GM18868 (cell line): ENCODE results near the gene SCLY.
A peak's percentile ranks its signal among the peaks of the same experiment; 100 is the strongest.
"Not testable (repeated sequence)": the region's sequence is repeated elsewhere in the genome, so short reads cannot be mapped to it uniquely, and the experiment has no call there.

Experiments
- ATAC-seq: cut with Tn5 transposase; IDR thresholded peaks from one replicate; pipeline ENCODE4 v1.9.1; 2021; ENCODE audit warnings: mild to moderate bottlenecking, moderate library complexity; ENCODE audit not compliant: unreplicated experiment

The SCLY gene

DNA sequence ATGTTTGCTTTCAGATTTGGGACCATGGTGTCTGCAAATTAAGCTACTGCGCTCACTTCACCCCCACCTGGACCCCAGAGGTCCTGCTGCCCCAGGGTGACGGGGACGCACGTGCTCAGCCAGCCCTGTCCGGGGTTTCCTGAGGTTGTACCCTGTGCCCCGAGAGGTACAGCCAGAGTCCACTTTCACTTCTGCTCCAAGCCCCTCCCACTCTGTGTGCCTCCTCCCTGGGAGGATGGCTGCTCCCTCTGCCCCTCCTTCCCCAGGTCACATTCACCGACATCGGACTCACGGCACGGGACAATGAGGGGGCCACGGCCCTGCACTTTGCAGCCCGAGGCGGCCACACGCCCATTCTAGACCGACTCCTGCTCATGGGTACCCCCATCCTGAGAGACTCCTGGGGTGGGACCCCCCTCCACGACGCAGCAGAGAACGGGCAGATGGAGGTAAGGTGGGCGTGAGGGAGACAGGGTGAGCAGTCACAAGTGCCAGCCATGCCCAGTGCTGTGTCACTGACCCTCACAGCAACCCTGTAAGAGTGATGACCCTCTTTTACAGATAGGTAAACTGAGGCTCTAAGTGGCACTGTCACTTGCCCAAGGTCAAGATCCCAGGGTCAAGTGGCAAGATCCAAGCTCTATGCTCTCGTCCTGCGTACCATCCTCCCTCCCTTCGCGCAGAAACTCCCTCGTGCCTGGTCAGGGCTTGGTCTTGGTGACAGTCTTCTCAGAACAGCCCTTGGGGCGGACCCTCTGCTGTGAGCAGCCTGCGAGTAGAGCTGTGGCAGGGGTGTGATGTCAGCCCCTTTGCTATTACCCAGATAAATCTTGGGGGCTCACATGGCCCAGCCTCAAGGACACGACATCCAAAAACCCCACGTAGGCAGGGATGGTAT, 47.0 kb downstream of the SCLY start:
- ATAC-seq, result peak; percentile 75

DNA sequence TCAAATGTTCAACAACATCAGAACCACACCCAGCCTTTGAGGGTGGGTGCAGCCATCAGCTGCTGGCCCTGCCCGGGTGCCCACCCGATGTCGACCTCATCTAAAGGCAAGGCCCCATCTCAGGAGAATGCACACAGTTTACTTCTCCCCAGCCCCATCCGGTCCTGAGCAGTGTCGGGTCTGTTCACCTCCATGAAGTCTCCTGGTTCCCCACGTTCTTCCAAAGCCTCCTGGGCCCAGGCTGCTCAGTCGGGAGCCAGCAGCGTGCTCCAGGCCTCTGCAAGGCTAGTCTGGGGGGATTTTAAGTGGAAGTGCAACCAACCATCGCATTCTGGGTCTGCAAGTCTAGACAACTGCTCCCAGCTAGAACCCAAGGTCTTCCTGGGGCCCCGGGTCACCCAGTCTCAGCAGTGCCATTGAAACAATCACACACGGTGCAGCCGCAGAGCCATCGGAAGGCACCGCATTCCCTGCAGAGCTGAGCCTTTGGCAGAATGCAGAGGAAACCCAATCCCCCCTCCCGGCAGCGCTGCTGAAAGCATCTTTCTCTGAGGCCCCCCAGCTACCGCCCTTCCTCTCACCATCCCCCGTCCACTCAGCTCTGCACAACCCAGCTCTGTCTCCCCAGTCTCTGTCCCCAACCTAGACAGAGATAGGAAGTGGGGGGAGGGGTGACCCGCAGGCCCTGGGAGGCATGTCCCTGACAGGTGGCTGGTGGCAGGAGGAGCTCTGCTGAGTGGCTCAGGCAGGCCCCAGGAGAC, 47.8 kb downstream of the SCLY start:
- ATAC-seq, result peak; percentile 41

DNA sequence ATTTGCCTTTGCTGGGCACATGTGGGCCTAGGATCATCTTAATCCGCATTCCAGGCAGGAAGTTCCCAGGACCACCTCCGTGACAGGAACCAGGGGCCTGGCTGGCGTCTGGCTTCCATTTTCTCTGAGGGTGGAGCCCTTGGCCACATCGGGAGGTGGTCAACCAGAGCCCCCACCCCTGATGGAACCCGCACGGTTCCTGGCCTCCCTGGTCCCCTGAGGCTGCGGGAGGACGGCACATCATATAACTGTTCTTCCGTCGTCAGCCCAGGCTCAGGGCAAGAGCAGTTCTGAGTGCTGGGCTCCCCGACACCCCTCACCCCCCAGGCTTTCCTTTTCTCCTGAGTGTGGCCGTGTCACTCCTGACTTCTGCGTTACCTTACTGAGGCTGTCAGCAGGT, 52.8 kb downstream of the SCLY start:
- ATAC-seq, result no peak

DNA sequence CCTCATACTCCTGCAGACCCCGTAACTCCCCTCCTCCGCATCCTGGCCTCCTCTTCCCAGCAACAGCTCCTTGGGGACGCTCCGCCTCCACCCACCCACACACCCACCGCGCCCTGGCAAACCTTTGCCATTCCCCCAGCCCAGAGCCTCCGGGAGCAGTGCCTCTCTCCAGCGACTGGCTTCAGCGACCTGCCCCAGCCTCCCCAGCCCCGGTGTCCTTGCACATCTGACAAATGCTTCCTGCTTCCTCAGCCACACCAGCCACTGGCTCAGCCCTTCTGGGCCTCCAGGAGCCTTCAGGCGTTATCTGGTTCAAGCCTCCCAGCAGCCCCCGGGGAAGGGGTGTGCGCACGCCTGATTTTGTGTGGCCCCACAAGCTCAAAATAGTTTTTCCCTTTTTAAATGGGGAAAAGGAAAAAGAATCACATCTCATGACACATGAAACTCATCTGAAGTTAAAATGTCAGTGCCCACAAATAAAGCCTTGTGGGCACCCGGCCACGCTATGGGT, 53.6 kb downstream of the SCLY start:
- no peak for ATAC-seq

DNA sequence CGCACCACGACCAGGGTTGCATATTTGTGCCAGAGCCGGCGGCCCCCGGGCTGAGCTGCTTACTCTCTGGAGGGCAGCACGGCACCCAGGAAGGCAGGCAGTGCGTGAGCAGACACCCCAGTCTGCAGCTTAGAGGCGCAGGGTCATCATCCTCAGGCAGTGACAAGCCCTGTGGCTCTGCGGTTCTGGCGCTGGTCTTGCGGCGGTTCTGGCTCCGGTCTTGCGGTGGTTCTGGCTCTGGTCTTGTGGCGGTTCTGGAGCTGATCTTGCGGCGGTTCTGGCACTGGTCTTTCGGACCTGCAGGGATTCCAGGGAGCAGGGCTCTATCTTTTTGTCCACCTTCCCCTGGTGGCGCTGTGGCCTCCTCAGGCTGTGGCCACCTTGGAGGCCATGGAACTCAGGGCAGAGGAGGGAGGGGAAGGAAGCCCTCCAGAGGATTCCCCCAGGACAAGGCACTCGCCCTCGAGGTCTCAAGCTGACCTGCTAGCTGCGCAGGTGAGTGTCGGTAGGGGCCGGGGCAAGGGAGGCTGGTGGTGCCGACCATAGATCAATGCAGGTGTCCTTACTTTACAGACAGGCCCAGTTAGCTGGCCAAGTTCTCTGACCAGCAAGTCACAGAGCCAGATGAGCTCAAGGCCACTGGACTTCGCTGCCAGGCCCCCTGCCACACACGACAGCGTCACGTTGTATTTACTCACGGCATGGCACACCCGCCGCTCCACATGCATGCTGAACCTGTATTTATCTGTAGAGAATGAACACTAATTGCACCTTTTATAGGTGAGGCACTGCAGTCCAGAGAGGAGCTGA, 54.3 kb downstream of the SCLY start:
- no peak for ATAC-seq

DNA sequence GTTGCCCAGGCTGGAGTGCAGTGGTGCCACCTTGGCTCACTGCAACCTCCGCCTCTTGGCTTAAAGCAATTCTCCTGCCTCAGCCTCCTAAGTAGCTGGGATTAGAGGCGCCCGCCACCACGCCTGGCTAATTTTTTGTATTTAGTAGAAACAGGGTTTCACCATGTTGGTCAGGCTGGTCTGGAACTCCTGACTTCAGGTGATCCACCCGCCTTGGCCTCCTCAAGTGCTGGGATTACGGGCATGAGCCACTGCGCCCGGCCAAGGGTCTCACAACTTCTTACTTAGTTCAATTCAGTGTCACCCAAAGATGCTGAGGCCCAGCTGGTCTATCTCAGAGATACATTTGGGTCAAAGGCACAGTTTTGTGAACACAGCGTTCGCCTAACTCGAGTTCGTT, 54.9 kb downstream of the SCLY start:
- not testable (repeated sequence) for ATAC-seq

DNA sequence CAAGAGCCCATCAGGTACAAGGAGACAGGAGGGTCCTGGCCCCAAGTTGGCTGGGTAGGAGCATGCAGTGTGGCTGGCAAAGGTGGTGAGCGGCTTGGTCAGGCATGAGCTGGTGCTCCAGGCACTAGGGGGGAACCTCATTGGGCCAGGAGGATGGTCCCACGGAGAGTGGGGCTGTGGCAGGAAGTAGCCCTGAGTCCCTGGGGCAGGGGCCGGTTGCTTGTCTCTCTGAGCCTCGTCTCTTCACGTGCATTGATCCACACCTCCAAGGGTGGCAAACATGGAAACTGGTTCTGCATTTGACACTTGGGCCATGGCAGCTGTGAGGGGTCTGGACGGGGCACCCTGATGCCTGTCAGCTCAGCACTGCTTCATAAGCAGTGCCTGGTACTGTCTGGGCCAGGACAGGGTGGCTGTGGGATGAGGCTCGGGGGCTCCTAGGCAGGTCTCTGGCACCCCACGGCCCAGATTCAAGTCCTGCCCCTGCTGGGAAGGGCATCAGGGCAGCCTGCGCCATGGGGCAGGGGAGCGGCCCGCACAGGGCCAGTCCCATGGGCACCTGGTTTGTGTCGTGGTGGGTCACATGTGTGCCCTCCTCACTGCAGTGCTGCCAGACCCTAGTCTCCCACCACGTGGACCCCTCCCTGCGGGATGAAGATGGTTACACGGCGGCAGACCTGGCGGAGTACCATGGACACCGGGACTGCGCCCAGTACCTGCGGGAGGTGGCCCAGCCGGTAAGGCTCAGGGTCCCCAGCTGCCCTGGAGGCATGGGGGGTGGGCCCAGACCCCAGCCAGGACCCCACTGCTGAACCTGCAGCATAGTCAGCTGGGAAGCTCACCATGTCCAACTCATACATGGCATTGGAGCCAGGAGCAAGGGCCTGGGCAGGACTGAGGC, 55.7 kb downstream of the SCLY start:
- no peak for ATAC-seq

DNA sequence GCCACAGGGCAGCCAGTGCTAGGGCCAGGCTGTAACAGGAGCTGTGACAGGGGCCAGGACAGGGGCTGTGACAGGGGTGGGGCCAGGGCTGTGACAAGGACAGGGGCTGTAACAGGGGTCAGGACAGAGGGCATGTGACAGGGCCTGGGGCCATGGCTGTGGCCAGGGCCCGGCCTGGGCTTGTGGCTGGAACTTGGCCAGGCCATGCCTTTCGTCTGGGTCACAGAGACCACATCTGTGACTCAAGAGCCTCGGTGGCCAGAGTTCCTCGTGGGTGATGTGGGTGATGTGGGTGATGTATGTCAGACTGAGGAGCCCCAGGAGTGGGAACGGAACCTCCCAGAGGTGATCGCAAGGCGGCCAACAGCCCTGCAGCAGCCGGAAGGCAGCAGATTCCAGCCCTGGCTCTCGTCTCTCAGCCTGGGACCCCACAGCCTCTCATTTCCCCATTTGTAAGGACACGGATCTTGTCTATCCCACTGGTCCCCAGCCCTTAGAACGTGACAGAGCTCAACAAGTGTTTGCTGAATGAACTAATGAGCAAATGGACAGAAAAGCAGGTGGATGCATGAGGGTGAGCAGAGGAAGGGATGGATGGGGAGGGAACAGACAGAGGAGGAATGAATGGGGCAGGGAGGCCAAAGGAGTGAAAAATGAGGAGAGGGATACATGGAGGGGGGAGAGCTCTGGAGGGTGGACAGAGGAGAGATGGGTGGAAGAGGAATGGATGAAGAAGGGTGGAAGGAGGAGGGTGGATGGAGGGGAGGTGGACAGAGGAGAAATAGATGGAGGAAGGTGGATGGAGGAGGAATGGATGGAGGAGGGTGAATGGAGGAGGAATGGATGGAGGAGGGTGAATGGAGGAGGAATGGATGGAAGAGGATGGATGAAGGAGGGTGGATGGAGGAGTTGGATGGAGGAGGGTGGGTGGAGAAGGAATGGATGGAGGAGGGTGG, 56.7 kb downstream of the SCLY start:
- ATAC-seq, result no peak

DNA sequence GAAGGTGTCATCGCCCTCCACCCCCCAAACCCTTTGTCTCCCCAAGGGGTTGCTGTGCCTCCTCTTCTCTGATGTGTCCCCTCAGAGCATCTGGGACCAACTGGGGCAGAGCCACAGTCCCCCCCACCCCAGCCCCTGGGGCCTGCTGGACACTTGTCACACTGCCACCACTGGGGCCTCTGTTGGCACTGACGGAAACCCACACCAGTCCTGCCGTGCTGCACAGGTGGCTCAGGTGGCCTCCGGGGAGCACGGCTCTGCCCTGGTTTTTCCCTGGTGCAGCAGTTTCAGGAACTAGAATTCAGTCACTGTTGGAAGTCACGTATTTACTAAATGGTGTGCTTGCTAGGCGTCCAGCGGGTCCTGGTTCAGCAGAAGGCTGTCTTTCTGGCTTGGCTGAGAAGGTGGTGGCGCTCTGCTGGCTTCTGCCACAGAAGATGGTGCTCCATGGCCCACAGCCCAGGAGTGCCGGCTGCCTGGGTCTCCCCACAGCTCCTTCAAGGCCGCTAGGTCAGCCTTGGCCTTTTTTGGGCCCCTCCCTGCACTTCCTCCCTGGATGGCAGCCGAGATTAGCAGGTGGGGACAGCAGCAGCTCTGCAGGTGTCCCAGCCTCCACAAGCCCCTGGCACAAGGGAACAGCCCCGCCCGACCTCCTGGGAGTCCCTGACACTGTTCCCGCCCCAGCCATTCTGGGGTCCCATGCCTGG, 59.1 kb downstream of the SCLY start:
- peak; percentile 53 for ATAC-seq

DNA sequence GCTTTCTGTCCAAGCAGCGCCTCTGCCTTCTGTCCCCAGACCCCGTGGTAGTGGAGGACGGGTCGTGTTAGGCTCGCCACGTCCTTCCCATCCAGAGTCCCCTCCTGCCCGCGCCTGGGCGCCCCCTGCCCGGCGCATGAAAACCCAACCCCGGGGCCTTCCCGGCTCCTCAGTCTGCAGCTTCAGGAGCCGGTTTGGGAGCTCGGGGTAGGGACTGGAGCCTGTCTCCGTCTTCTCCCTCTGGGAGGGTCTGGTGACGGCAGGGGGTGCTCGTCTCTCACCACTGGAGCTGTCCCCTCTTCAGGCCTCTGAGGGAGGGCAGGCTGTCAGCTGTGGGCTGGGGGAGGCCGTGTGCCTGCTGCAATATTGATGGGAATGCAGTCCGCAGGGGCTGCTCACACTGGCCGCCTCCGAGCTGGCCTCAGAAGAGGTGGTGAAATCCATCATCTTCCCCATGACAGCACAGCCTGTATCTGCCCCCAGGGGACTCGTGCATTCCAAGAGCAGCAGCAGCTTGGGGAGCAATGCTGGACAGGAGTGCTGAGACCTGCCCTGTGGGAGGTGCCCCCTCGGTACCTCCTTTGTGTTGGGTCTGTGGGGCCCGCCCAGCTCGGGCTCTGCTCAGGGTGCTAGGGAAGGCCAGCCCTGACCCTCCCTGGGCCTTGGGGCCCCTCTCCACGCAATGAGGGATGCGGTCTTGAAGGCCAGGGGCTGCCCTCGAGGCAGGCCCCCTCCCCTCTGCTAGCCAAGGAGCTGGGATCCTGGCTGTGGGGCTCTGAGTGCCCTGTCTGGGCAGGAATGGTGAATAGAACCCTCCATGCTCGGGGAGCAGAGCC, 59.9 kb downstream of the SCLY start:
- no peak for ATAC-seq

DNA sequence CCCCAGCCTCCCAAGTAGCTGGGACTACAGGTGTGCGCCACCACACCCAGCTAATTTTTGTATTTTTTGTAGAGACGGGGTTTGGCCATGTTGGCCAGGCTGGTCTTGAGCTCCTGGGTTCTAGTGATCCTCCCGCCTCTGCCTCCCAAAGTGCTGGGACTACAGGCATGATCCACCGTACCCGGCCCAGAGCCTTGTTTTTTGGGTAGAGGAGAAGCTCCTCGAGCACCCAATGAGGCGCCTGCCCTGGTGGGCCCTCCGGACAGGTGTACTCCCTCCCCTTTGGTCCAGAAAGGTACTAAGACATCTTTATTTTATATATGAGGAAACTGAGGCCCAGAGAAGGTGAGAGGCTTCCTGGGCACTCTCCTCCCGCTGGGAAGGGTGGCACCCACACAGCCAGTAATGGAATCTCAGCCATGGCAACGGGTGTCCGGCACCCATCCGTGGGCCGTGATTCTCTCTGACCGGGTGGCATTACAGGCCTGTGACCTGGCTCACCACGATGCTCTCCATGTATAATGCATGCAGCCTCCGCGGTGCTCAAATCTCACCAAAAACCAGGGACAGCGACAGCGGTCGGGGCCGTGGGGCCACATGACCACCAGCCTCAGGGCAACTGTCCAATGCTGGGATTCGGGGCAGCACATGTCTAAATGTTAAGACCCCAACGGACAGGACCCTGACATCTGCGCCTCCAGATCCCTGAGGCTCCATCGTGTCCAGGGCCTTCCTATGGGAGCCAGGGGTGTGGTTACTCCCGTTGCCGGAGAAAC, 60.9 kb downstream of the SCLY start:
- ATAC-seq, result no peak

DNA sequence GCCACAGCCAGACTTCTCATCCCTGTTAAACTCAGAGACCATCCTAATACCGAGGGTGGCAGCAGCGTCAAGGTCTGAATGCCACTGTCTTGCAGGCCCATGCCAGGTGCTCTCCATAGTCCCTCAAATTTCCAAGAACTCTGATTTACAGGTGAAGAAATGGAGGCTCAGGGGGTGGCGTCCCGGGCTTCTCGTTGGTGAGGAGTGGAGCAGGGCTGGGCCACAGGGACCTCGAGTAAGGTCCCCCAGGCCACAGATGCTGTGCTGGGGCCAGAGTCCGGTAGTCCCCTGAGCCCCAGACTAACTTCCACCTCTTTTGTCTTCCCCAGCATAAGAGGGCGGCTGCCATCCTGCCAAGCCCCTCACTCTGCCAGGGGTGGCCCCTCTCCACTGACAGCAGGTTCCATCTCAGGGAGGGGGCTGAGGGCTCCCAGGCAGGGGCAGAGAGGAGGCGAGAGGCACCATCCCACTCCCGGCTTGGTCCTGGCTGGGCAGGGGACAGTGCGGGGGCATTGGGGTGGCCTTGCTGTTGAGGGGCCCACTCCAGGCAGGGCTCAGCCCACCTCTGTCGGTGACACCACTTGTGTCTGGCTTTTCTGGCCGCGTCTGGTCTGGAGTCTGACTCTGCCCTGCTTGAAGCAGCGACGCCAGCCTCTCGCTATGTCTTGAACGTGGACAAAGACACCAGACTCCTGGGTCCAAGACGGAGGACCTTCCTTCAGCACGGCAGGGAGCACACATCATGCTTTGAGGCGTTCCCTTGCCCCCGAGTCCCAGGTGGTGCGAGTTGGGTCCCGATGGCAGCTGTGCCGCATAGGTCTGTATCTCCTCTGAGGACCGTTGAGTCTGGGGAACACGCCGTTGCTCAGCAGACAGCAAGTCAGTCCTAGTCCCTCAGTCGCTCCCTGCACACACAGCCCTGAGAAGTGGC, 61.8 kb downstream of the SCLY start:
- no peak for ATAC-seq

DNA sequence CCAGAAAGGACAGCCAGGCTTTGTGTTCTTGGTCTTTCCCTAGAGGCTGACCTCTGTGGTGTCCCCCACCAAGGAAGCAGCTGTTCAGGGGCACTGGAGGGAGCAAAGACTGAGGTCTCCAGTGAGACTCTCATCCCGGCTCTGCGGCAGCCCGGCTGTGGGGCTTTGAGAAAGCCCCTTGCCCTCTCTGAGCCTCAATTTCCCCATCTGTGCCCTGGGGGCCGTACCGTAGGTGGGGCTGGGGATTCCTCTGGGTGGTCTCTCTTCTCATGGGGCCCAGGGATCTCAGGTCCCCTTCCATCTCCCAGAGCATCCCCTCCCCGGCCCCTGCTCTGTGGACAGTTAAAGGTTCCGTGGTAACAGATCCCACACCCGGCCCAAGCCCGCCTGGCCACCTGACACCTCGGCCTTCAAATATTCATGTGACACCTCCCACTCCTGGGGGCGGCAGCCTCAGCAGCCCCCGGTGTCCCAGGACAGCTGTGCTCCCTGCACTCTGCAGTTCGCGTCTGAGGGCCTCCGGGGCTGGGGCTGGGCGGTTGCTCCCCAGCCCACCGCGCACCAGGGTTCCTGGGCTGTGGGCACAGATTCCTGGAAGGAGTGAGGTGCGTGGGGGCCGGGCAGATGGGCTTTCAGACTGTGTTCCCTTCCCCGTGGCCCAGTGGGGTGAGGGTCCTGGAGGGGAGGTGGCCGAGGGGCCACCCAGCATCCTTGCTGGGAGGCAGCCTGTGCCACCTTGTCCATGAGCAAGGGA, 62.6 kb downstream of the SCLY start:
- ATAC-seq, result no peak

DNA sequence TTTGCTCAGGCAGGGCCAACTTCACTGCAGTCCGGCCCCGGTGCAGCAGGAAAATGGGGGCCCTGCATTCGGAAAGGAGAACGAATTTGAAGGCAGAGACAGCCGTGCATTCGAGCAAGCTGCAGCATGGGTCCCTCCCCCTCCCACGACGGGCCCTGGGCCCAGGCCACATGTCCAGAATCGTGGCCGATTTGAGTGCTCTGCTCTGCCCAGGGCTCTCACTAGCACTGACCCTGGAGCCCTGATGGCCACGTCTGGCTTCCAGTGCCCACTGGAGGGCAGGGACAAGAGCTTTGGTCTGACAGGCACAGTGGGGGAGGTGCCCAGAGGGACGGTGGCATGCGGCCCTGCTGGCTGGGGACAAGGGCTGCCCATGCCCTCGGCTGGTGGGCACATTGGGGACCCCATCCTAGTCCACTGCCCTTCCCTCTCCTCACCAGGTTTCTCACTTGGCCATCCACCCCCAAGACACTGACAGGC, 63.2 kb downstream of the SCLY start:
- ATAC-seq, result no peak
